ENCODE measurements around the gene C7orf33. TPM values are rescaled to one million over a fixed set of nuclear protein-coding genes. Genes with fewer than 3 reads are reported as not detected.
"Not testable (repeated sequence)": the region's sequence is repeated elsewhere in the genome, so short reads cannot be mapped to it uniquely, and the experiment has no call there.

Gene C7orf33
- total and polyA plus RNA-seq, 3 donors from 2014 or later, result 0.19 to 0.24 TPM; not detected in 1

DNA sequence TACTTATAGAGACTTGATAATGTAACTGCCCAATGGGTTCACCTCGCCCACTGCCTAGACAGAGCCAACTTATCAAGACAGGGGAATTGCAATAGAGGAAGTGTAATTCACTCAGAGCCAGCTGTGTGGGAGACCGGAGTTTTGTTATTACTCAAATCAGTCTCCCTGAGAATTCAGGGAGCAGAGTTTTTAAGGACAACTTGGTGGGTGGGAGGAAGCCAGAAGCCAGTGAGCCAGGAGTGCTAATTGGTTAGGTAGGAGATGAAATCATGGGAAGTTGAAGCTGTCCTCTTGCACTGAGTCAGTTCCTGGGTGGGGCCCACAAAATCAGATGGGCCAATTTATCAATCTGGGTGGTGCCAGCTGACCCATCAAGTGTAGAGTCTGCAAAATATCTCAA is 20.1 kb upstream of the C7orf33 start:
- Histone ChIP-seq H3K4me3 (no peak overlapping the region), H3K36me3 (ENCODE audit: low read depth, missing control alignments) (no peaks in the 10 kb centered on the region)

DNA sequence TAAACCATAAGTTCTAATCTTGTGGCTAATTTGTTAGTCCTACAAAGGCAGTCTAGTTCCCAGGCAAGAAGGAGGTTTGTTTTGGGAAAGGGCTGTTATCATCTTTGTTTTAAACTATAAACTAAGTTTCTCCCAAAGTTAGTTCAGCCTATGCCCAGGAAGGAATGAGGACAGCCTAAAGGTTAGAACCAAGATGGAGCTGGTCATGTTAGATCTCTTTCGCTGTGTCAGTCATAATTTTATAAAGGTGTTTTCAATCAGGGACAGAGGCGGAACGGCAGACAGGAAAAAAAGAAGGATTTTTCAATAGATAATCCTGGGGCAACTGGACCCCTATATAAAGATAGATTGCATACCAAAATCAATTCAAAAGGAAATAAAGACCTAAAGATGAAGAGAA is 19.6 kb upstream of the C7orf33 start:
- 92 to 94% methylated on average over 3 of the region's 3 CpGs for WGBS, 2 donors
- H3K36me3 ChIP-seq (ENCODE audit: low read depth, missing control alignments); H3K27ac ChIP-seq; H3K9me3 ChIP-seq; H3K4me1 ChIP-seq; DNase-seq; H3K4me3 ChIP-seq; H3K27me3 ChIP-seq; intact Hi-C loops (cut with DNase I; ENCODE audit: low total_unique reads): not testable (repeated sequence)

More for the DNA sequence above, 20.1 kb upstream of the C7orf33 start:
- Histone ChIP-seq H3K27ac (no peak overlapping the region), H3K27me3 (no peaks in the 10 kb centered on the region), H3K4me1 (no peaks in the 10 kb centered on the region), H3K9me3 (no peaks in the 10 kb centered on the region)
- no peak for DNase-seq
- intact Hi-C loops (cut with DNase I; ENCODE audit: low total_unique reads), result no loop called here
- WGBS, 2 donors, result 70 to 77% methylated on average over 2 of the region's 2 CpGs
- TF ChIP-seq, protein P1, sequence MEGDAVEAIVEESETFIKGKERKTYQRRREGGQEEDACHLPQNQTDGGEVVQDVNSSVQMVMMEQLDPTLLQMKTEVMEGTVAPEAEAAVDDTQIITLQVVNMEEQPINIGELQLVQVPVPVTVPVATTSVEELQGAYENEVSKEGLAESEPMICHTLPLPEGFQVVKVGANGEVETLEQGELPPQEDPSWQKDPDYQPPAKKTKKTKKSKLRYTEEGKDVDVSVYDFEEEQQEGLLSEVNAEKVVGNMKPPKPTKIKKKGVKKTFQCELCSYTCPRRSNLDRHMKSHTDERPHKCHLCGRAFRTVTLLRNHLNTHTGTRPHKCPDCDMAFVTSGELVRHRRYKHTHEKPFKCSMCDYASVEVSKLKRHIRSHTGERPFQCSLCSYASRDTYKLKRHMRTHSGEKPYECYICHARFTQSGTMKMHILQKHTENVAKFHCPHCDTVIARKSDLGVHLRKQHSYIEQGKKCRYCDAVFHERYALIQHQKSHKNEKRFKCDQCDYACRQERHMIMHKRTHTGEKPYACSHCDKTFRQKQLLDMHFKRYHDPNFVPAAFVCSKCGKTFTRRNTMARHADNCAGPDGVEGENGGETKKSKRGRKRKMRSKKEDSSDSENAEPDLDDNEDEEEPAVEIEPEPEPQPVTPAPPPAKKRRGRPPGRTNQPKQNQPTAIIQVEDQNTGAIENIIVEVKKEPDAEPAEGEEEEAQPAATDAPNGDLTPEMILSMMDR (IDR thresholded peaks at IDR 0.05), result no peak
- no peak for TF ChIP-seq POLR2A (IDR thresholded peaks at IDR 0.05)

DNA sequence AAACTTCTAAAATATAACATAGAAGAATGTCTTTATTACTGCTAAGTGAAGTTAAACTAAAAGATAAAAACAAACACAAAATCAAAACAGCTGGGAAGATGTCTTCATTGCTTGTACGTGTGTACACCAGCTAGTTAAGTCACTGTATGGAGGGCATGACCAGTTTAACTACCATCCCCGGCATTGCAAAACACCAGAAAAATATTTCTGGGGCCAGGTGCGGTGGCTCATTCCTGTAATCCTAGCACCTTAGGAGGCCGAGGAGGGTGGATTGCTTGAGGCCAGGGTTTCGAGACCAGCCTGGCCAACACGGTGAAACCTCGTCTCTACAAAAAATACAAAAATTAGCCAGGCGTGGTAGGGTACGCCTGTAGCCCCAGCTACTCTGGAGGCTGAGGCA is 19.2 kb upstream of the C7orf33 start:
- no peaks in the 10 kb centered on the region for H3K9me3 ChIP-seq
- no peak for DNase-seq
- 75 to 81% methylated on average over 9 of the region's 9 CpGs for WGBS, 2 donors
- no peaks in the 10 kb centered on the region for H3K36me3 ChIP-seq (ENCODE audit: low read depth, missing control alignments)
- no peak overlapping the region for H3K27ac ChIP-seq
- intact Hi-C loops (cut with DNase I; ENCODE audit: low total_unique reads), result no loop called here
- H3K4me3 ChIP-seq, result no peak overlapping the region
- no peaks in the 10 kb centered on the region for H3K27me3 ChIP-seq
- no peaks in the 10 kb centered on the region for H3K4me1 ChIP-seq
- TF ChIP-seq POLR2A (IDR thresholded peaks at IDR 0.05), result no peak

DNA sequence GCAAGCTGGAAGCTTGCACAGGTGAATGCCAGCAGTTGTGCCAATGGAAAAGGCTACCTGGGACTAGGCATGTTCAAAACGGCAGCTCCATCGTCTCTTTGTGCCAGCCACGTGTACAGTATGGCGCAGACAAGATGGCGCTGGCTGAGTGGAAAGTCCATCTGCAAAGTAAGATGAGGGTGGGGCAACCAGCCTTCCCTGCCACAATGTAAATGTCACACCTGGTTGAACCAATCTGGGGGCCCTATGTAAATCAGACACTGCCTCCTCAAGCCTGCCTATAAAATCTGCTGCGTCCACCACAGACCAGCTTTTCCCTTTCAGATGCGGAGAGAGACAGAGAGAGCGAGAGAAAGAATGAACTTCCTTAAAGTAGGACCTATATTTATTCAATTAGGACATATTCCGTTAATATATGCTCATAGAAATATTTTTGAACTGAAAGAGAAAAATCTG is 18.5 kb upstream of the C7orf33 start:
- Histone ChIP-seq H3K4me1 (no peaks in the 10 kb centered on the region), H3K27ac (no peak overlapping the region), H3K9me3 (no peaks in the 10 kb centered on the region), H3K27me3 (no peaks in the 10 kb centered on the region), H3K36me3 (ENCODE audit: low read depth, missing control alignments) (no peaks in the 10 kb centered on the region), H3K4me3 (peak overlapping the region in 1 of 2 donors; percentile 12)
- DNase-seq, result peak; percentile 46
- intact Hi-C loops (cut with DNase I; ENCODE audit: low total_unique reads), result no loop called here
- WGBS, 2 donors, result 67 to 74% methylated on average over 9 of the region's 9 CpGs
- no peak for TF ChIP-seq POLR2A (IDR thresholded peaks at IDR 0.05)
- TF ChIP-seq, protein P1 (IDR thresholded peaks at IDR 0.05), result no peak

DNA sequence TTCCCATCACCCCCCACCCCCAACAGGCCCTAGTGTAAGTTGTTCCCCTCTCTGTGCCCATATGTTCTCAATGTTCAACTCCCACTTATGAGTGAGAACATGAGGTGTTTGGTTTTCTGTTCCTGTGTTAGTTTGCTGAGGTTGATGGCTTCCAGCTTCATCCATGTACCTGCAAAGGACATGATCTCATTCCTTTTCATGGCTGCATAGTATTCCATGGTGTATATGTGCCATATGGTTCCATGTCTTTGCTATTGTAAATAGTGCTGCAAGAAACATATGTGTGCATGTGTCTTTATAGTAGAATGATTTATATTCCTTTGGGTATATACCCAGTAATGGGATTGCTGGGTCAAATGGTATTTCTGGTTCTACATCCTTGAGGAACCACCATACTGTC is 17.0 kb upstream of the C7orf33 start:
- H3K9me3 ChIP-seq; H3K4me3 ChIP-seq; H3K27me3 ChIP-seq; H3K4me1 ChIP-seq; H3K27ac ChIP-seq; DNase-seq; H3K36me3 ChIP-seq (ENCODE audit: low read depth, missing control alignments); intact Hi-C loops (cut with DNase I; ENCODE audit: low total_unique reads): not testable (repeated sequence)

DNA sequence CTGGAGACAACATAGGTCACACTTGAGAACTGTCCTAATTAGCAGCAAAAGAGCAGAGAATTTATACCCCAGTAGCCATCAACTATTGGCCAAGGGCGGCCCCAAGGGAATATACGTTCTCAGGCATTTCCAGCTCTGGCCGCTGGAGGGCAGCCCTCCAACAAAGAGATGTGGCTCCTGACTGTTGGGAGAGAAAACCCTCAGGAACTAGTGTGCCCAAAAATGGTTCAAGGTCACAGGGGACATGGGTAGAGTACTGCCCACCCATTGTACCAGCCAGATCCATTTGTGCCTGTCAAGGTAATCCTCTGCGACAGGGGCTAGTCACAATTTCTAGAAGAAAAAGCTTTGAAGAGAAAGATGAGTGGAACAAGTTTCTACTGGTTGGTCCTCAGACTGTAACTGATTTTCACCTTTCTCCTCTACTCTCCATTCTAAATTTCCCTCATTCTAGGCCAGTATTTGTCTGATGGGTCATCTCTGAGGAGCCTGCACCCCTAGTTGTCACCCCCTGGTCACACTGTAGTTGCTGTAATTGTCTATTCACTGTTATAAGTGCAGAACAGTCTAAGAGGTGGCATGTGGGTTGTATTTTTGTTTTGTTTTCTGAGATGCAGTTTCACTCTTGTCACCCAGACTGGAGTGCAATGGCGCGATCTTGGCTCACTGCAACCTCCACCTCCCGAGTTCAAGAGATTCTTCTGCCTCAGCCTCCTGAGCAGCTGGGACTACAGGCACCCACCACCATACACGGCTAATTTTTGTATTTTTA is 14.7 kb upstream of the C7orf33 start:
- H3K27me3 ChIP-seq, result no peaks in the 10 kb centered on the region
- H3K4me3 ChIP-seq, result no peak overlapping the region
- H3K36me3 ChIP-seq (ENCODE audit: low read depth, missing control alignments), result no peaks in the 10 kb centered on the region
- WGBS, 2 donors, result 55 to 57% methylated on average over 8 of the region's 8 CpGs
- intact Hi-C loops (cut with DNase I; ENCODE audit: low total_unique reads), result no loop called here
- DNase-seq, result peak; percentile 85
- TF ChIP-seq POLR2A (IDR thresholded peaks at IDR 0.05), result no peak
- TF ChIP-seq, protein P1 (IDR thresholded peaks at IDR 0.05), result peak; percentile 58 to 72 (median 61)
- H3K27ac ChIP-seq, result no peak overlapping the region
- no peaks in the 10 kb centered on the region for H3K4me1 ChIP-seq
- no peaks in the 10 kb centered on the region for H3K9me3 ChIP-seq

Measured in testis (tissue), 3 donors.